Tibial nerve (tissue), 4 donors: ENCODE results near the gene TRAF7. TPM values are rescaled to one million over a fixed set of nuclear protein-coding genes. Genes with fewer than 3 reads are reported as not detected.

Experiments used
- DNase-seq, 2 donors: peaks; one replicate each; pipeline ENCODE4 v3.0.0-alpha.2; 2019; ENCODE audit warnings: low spot score in 2 of 2
- H3K27ac ChIP-seq, 4 donors: fragments of 200-600 bp; sonication (generic) in 3 of 4; one replicate each; pipeline ENCODE4 v1.5.1; 2017 to 2019; ENCODE audit warnings: mild to moderate bottlenecking in 1 of 4
- H3K27me3 ChIP-seq, 2 donors: fragments of 200-600 bp; sonication (generic) in 1 of 2; one replicate each; pipeline versions ENCODE4 v1.5.1 to v1.6.0; 2017 to 2019
- H3K36me3 ChIP-seq, 3 donors: fragments of 200-600 bp; sonication (generic); one replicate each; pipeline ENCODE4 v1.5.1; 2018 to 2019
- H3K4me1 ChIP-seq, 4 donors: fragments of 200-600 bp; sonication (generic) in 3 of 4; one replicate each; pipeline ENCODE4 v1.5.1; 2017 to 2019
- H3K4me3 ChIP-seq, 4 donors: fragments of 200-600 bp; sonication (generic) in 3 of 4; one replicate each; pipeline ENCODE4 v1.5.1; 2017 to 2019; ENCODE audit warnings: mild to moderate bottlenecking in 1 of 4, moderate library complexity in 1 of 4
- H3K9me3 ChIP-seq, 4 donors: fragments of 200-600 bp; sonication (generic) in 3 of 4; one replicate each; pipeline ENCODE4 v1.5.1; 2017 to 2019
- EP300 ChIP-seq, 2 donors: sonication (generic); formaldehyde crosslinking; IDR thresholded peaks; one replicate each; pipeline ENCODE4 v1.6.1; 2017; ENCODE audit warnings: antibody characterized with exemption in 2 of 2, mild to moderate bottlenecking in 1 of 2
- POLR2A ChIP-seq, 2 donors: fragments of 450-650 bp; IDR thresholded peaks; one replicate each; pipeline ENCODE4 v1.6.1; 2017; ENCODE audit warnings: antibody characterized with exemption in 2 of 2, mild to moderate bottlenecking in 2 of 2, moderate library complexity in 2 of 2
- WGBS, 2 donors: methylation state at CpG; one replicate each; pipeline ENCODE4 v1.1.5; 2018; 5-methylcytosine and 5-hydroxymethylcytosine counted together
- total RNA-seq, 4 donors: library from RNA; depleted of rRNA; stranded (reverse); fragments of >200 nt; gene quantifications; one replicate each; pipeline ENCODE4 v1.1.0, GENCODE V29; 2016
- TF ChIP-seq, protein P1 (sequence below), 5 experiments: fragments of 200-600 bp in 3 of 5; fragments of 450-650 bp in 2 of 5; sonication (generic) in 3 of 5; IDR thresholded peaks; one replicate each; pipeline ENCODE4 v1.5.1; 2016 to 2019; ENCODE audit warnings: antibody characterized with exemption in 5 of 5, mild to moderate bottlenecking in 3 of 5, moderate library complexity in 2 of 5

Gene TRAF7
- total RNA-seq, 4 donors from 2014 or later = 29.1 to 53.7 (median 38.4) TPM

- H3K4me1 ChIP-seq = peaks cover 0 to 5% (median 0%) of the 10 kb centered on the region in 4 donors
- H3K27ac ChIP-seq = no peak overlapping the region
- H3K27me3 ChIP-seq = no peaks in the 10 kb centered on the region
- H3K36me3 ChIP-seq = peaks cover 0 to 17% (median 3%) of the 10 kb centered on the region in 3 donors
- no peak for DNase-seq
- TF ChIP-seq, protein P1, sequence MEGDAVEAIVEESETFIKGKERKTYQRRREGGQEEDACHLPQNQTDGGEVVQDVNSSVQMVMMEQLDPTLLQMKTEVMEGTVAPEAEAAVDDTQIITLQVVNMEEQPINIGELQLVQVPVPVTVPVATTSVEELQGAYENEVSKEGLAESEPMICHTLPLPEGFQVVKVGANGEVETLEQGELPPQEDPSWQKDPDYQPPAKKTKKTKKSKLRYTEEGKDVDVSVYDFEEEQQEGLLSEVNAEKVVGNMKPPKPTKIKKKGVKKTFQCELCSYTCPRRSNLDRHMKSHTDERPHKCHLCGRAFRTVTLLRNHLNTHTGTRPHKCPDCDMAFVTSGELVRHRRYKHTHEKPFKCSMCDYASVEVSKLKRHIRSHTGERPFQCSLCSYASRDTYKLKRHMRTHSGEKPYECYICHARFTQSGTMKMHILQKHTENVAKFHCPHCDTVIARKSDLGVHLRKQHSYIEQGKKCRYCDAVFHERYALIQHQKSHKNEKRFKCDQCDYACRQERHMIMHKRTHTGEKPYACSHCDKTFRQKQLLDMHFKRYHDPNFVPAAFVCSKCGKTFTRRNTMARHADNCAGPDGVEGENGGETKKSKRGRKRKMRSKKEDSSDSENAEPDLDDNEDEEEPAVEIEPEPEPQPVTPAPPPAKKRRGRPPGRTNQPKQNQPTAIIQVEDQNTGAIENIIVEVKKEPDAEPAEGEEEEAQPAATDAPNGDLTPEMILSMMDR (IDR thresholded peaks at IDR 0.05) = no peak
- TF ChIP-seq EP300 (IDR thresholded peaks at IDR 0.05) (no peak), POLR2A (IDR thresholded peaks at IDR 0.05) (no peak)
- WGBS, 2 donors = 88 to 89% methylated on average over 19 to 20 of the region's 20 CpGs
- H3K9me3 ChIP-seq = no peaks in the 10 kb centered on the region
- H3K4me3 ChIP-seq = no peak overlapping the region
Observed at GRCh38 chr16:2181952-2182351, 26.4 kb downstream of the TRAF7 start.

- Histone ChIP-seq H3K27me3 (no peaks in the 10 kb centered on the region), H3K9me3 (no peaks in the 10 kb centered on the region), H3K27ac (no peak overlapping the region), H3K4me1 (peaks cover 0 to under 1% (median 0%) of the 10 kb centered on the region in 4 donors), H3K36me3 (no peaks in the 10 kb centered on the region), H3K4me3 (no peak overlapping the region)
- no peak for DNase-seq
- WGBS, 2 donors = 88 to 91% methylated on average over 24 to 30 of the region's 30 CpGs
- TF ChIP-seq POLR2A (IDR thresholded peaks at IDR 0.05) (no peak), EP300 (IDR thresholded peaks at IDR 0.05) (no peak)
- TF ChIP-seq, protein P1 (IDR thresholded peaks at IDR 0.05) = no peak
Observed at GRCh38 chr16:2183671-2184070, 28.1 kb downstream of the TRAF7 start.

GRCh38 chr16:2184346-2184745 is 28.8 kb downstream of the TRAF7 start:
- Histone ChIP-seq H3K4me3 (no peak overlapping the region), H3K27me3 (no peaks in the 10 kb centered on the region), H3K9me3 (no peaks in the 10 kb centered on the region), H3K27ac (no peak overlapping the region), H3K4me1 (no peaks in the 10 kb centered on the region), H3K36me3 (no peaks in the 10 kb centered on the region)
- no peak for DNase-seq
- WGBS, 2 donors = 87 to 88% methylated on average over 18 to 19 of the region's 19 CpGs
- TF ChIP-seq, protein P1 (IDR thresholded peaks at IDR 0.05) = no peak
- TF ChIP-seq EP300 (IDR thresholded peaks at IDR 0.05) = no peak
- TF ChIP-seq POLR2A (IDR thresholded peaks at IDR 0.05) = no peak

DNA sequence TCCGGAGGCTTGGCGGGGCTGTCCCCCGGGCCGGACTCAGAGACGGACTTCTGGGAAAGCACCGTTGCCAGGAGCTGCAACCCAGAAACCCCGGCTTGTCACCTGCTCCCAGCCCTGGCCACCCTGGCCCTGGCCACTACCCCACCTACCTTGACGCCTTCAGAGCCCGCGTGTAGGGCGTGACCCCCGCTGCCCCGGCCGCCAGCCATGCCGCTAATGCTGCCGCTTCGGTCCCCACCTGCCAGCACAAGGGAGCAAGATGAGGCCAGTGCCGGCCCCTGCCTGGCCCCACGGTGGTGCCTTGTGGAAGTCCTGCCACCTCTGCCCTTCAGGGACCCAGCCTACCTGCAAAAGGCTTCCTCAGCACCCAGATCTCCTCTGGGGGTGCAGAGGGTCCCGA is 29.4 kb downstream of the TRAF7 start:
- no peak overlapping the region for H3K27ac ChIP-seq
- H3K4me3 ChIP-seq = no peak overlapping the region
- no peaks in the 10 kb centered on the region for H3K36me3 ChIP-seq
- 78 to 93% methylated on average over 15 to 19 of the region's 20 CpGs for WGBS, 2 donors
- H3K9me3 ChIP-seq = no peaks in the 10 kb centered on the region
- H3K27me3 ChIP-seq = no peaks in the 10 kb centered on the region
- TF ChIP-seq, protein P1 (IDR thresholded peaks at IDR 0.05) = no peak
- TF ChIP-seq EP300 (IDR thresholded peaks at IDR 0.05) (no peak), POLR2A (IDR thresholded peaks at IDR 0.05) (no peak)
- no peak for DNase-seq
- H3K4me1 ChIP-seq = no peaks in the 10 kb centered on the region

DNA sequence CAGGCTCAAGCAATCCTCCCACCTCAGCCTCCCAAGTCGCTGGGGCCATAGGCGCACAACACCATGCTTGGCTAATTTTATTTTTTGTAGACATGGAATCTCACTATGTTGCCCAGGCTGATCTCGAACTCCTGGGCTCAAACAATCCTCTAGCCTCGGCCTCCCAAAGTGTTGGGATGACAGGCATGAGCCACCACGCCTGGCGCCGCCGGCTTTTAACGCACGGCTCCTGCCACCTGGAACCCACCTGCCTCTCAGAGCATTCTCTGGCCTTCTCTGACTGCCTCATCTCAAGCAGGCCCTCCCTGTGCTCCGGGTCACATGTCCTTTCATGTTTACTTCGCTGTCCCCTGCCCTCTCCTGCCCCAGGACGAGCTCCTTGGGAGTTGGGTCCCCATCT is 30.5 kb downstream of the TRAF7 start:
- 89% methylated on average over 13 of the region's 13 CpGs for WGBS, 2 donors
- no peak overlapping the region for H3K4me3 ChIP-seq
- no peak for DNase-seq
- TF ChIP-seq POLR2A (IDR thresholded peaks at IDR 0.05) (no peak), EP300 (IDR thresholded peaks at IDR 0.05) (no peak)
- TF ChIP-seq, protein P1 (IDR thresholded peaks at IDR 0.05) = no peak
- no peak overlapping the region for H3K27ac ChIP-seq
- no peaks in the 10 kb centered on the region for H3K36me3 ChIP-seq
- no peaks in the 10 kb centered on the region for H3K27me3 ChIP-seq
- H3K9me3 ChIP-seq = no peaks in the 10 kb centered on the region
- H3K4me1 ChIP-seq = peaks cover 0 to 5% (median 2%) of the 10 kb centered on the region in 4 donors
